ENCODE data around the gene GABRB1.

DNA sequence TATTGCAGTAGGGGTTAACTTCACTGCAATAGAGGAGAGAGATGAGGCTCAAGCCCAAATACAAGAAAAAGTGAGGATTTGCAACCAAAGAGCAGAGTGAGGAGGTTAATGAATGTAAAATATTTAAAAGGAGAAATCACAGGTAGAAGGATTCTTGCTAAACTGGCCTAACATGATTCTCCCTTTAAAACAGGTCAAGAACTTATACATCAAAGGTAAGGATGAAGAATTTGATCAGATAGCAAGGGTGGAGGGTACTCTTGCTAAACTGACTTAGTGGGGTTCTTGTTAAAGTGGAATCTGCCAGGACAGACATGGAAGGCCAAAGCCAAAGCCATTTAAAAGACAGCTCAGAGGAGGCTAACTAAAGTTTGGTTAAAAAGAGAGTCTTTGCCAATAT, 193.0 kb downstream of the GABRB1 start:
- TF ChIP-seq, protein P1, sequence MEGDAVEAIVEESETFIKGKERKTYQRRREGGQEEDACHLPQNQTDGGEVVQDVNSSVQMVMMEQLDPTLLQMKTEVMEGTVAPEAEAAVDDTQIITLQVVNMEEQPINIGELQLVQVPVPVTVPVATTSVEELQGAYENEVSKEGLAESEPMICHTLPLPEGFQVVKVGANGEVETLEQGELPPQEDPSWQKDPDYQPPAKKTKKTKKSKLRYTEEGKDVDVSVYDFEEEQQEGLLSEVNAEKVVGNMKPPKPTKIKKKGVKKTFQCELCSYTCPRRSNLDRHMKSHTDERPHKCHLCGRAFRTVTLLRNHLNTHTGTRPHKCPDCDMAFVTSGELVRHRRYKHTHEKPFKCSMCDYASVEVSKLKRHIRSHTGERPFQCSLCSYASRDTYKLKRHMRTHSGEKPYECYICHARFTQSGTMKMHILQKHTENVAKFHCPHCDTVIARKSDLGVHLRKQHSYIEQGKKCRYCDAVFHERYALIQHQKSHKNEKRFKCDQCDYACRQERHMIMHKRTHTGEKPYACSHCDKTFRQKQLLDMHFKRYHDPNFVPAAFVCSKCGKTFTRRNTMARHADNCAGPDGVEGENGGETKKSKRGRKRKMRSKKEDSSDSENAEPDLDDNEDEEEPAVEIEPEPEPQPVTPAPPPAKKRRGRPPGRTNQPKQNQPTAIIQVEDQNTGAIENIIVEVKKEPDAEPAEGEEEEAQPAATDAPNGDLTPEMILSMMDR (IDR thresholded peaks at IDR 0.05; ENCODE audit: borderline replicate concordance, extremely low read depth, low read length, poor library complexity, severe bottlenecking): no peak
- no peak for TF ChIP-seq EZH2 (IDR thresholded peaks at IDR 0.05; ENCODE audit: borderline replicate concordance, low read depth, low read length, severe bottlenecking)

All from DND-41 (cell line).